Measurements from ENCODE around the gene ASIC2.
A peak's percentile ranks its signal among the peaks of the same experiment; 100 is the strongest.

Gene ASIC2

GRCh38 chr17:33178681-33179080 is 114.4 kb downstream of the ASIC2 start:
- DNase-seq (ENCODE audit: low spot score in 2 of 2) = no peak
- ATAC-seq = peak; percentile 21
- H3K4me1 Mint-ChIP-seq = no peaks in the 10 kb centered on the region
- no peak overlapping the region for H3K27ac Mint-ChIP-seq
- H3K4me3 Mint-ChIP-seq = no peak overlapping the region
- H3K36me3 Mint-ChIP-seq = no peaks in the 10 kb centered on the region
- H3K9me3 Mint-ChIP-seq = no peaks in the 10 kb centered on the region

GRCh38 chr17:33175562-33175961 is 117.5 kb downstream of the ASIC2 start:
- no peak overlapping the region for H3K27ac Mint-ChIP-seq
- H3K4me1 Mint-ChIP-seq = no peaks in the 10 kb centered on the region
- H3K9me3 Mint-ChIP-seq = no peaks in the 10 kb centered on the region
- no peak overlapping the region for H3K4me3 Mint-ChIP-seq
- no peaks in the 10 kb centered on the region for H3K36me3 Mint-ChIP-seq
- ATAC-seq = no peak
- no peak for DNase-seq (ENCODE audit: low spot score in 2 of 2)

- DNase-seq (ENCODE audit: low spot score in 2 of 2) = no peak
- Mint-ChIP-seq H3K4me3 (no peak overlapping the region), H3K9me3 (no peaks in the 10 kb centered on the region), H3K27ac (no peak overlapping the region), H3K36me3 (no peaks in the 10 kb centered on the region), H3K4me1 (no peaks in the 10 kb centered on the region)
- ATAC-seq = no peak
Measured at GRCh38 chr17:33171931-33172330, 121.2 kb downstream of the ASIC2 start.

- no peak for DNase-seq (ENCODE audit: low spot score in 2 of 2)
- Mint-ChIP-seq H3K4me3 (no peak overlapping the region), H3K9me3 (no peaks in the 10 kb centered on the region), H3K27ac (no peak overlapping the region), H3K36me3 (no peaks in the 10 kb centered on the region), H3K4me1 (no peaks in the 10 kb centered on the region)
- no peak for ATAC-seq
Measured at GRCh38 chr17:33169580-33170285, 123.4 kb downstream of the ASIC2 start.

- DNase-seq (ENCODE audit: low spot score in 2 of 2) (no peak), ATAC-seq (no peak)
- Mint-ChIP-seq H3K27ac (no peak overlapping the region), H3K9me3 (no peaks in the 10 kb centered on the region), H3K4me1 (no peaks in the 10 kb centered on the region), H3K36me3 (no peaks in the 10 kb centered on the region), H3K4me3 (no peak overlapping the region)
Measured at GRCh38 chr17:33167736-33168135, 125.4 kb downstream of the ASIC2 start.

- Mint-ChIP-seq H3K27ac (no peak overlapping the region), H3K36me3 (no peaks in the 10 kb centered on the region), H3K4me1 (no peaks in the 10 kb centered on the region), H3K9me3 (no peaks in the 10 kb centered on the region), H3K4me3 (no peak overlapping the region)
- no peak for ATAC-seq
- no peak for DNase-seq (ENCODE audit: low spot score in 2 of 2)
Measured at GRCh38 chr17:33166472-33166871, 126.6 kb downstream of the ASIC2 start.

- DNase-seq (ENCODE audit: low spot score in 2 of 2) (no peak), ATAC-seq (no peak)
- Mint-ChIP-seq H3K27ac (no peak overlapping the region), H3K36me3 (no peaks in the 10 kb centered on the region), H3K9me3 (no peaks in the 10 kb centered on the region), H3K4me1 (no peaks in the 10 kb centered on the region), H3K4me3 (no peak overlapping the region)
Measured at GRCh38 chr17:33164169-33164881, 128.8 kb downstream of the ASIC2 start.

- no peaks in the 10 kb centered on the region for H3K9me3 Mint-ChIP-seq
- no peaks in the 10 kb centered on the region for H3K36me3 Mint-ChIP-seq
- H3K27ac Mint-ChIP-seq = no peak overlapping the region
- H3K4me3 Mint-ChIP-seq = no peak overlapping the region
- H3K4me1 Mint-ChIP-seq = no peaks in the 10 kb centered on the region
- DNase-seq (ENCODE audit: low spot score in 2 of 2) (no peak), ATAC-seq (no peak)
Measured at GRCh38 chr17:33163533-33164168, 129.4 kb downstream of the ASIC2 start.

GRCh38 chr17:33154869-33155455 is 138.1 kb downstream of the ASIC2 start:
- no peaks in the 10 kb centered on the region for H3K4me1 Mint-ChIP-seq
- no peak overlapping the region for H3K27ac Mint-ChIP-seq
- H3K4me3 Mint-ChIP-seq = no peak overlapping the region
- H3K36me3 Mint-ChIP-seq = no peaks in the 10 kb centered on the region
- no peaks in the 10 kb centered on the region for H3K9me3 Mint-ChIP-seq
- DNase-seq (ENCODE audit: low spot score in 2 of 2) (no peak), ATAC-seq (no peak)

- no peak overlapping the region for H3K27ac Mint-ChIP-seq
- no peak for ATAC-seq
Measured at GRCh38 chr17:33152783-33153182, 140.3 kb downstream of the ASIC2 start.

GRCh38 chr17:33151565-33151964 is 141.5 kb downstream of the ASIC2 start:
- Mint-ChIP-seq H3K9me3 (no peaks in the 10 kb centered on the region), H3K4me3 (no peak overlapping the region), H3K4me1 (no peaks in the 10 kb centered on the region), H3K27ac (no peak overlapping the region), H3K36me3 (no peaks in the 10 kb centered on the region)
- ATAC-seq (no peak), DNase-seq (ENCODE audit: low spot score in 2 of 2) (no peak)

More at GRCh38 chr17:33152783-33153182, 140.3 kb downstream of the ASIC2 start:
- no peak overlapping the region for H3K4me3 Mint-ChIP-seq
- DNase-seq (ENCODE audit: low spot score in 2 of 2) = no peak
- H3K9me3 Mint-ChIP-seq = no peaks in the 10 kb centered on the region
- no peaks in the 10 kb centered on the region for H3K4me1 Mint-ChIP-seq
- no peaks in the 10 kb centered on the region for H3K36me3 Mint-ChIP-seq

- H3K4me1 Mint-ChIP-seq = no peaks in the 10 kb centered on the region
- no peak for ATAC-seq
- no peaks in the 10 kb centered on the region for H3K9me3 Mint-ChIP-seq
Measured at GRCh38 chr17:33145941-33146340, 147.2 kb downstream of the ASIC2 start.

GRCh38 chr17:33144837-33145236 is 148.3 kb downstream of the ASIC2 start:
- ATAC-seq = no peak
- no peak for DNase-seq (ENCODE audit: low spot score in 2 of 2)
- Mint-ChIP-seq H3K27ac (no peak overlapping the region), H3K36me3 (no peaks in the 10 kb centered on the region), H3K4me3 (no peak overlapping the region), H3K4me1 (no peaks in the 10 kb centered on the region), H3K9me3 (no peaks in the 10 kb centered on the region)

More at GRCh38 chr17:33145941-33146340, 147.2 kb downstream of the ASIC2 start:
- no peaks in the 10 kb centered on the region for H3K36me3 Mint-ChIP-seq
- no peak for DNase-seq (ENCODE audit: low spot score in 2 of 2)
- no peak overlapping the region for H3K27ac Mint-ChIP-seq
- H3K4me3 Mint-ChIP-seq = no peak overlapping the region

GRCh38 chr17:33142705-33143299 is 150.3 kb downstream of the ASIC2 start:
- no peak for ATAC-seq
- no peak for DNase-seq (ENCODE audit: low spot score in 2 of 2)
- H3K36me3 Mint-ChIP-seq = no peaks in the 10 kb centered on the region
- H3K27ac Mint-ChIP-seq = no peak overlapping the region
- H3K9me3 Mint-ChIP-seq = no peaks in the 10 kb centered on the region
- H3K4me3 Mint-ChIP-seq = no peak overlapping the region
- H3K4me1 Mint-ChIP-seq = no peaks in the 10 kb centered on the region

GRCh38 chr17:33140413-33141099 is 152.5 kb downstream of the ASIC2 start:
- ATAC-seq (no peak), DNase-seq (ENCODE audit: low spot score in 2 of 2) (no peak)
- H3K9me3 Mint-ChIP-seq = no peaks in the 10 kb centered on the region
- no peak overlapping the region for H3K4me3 Mint-ChIP-seq
- no peaks in the 10 kb centered on the region for H3K36me3 Mint-ChIP-seq
- no peak overlapping the region for H3K27ac Mint-ChIP-seq
- H3K4me1 Mint-ChIP-seq = no peaks in the 10 kb centered on the region

All from stimulated activated effector memory CD8-positive, alpha-beta T cell treated with anti-CD3 and anti-CD28 coated beads, Interleukin-12 subunit alpha, Interleukin-12 subunit beta, amount 100 ng/mL, for 72 hours (primary cell).